Fibroblast of peridontal ligament (primary cell): ENCODE data around the gene FSTL4.
"Not testable (repeated sequence)": the region's sequence is repeated elsewhere in the genome, so short reads cannot be mapped to it uniquely, and the experiment has no call there.

Experiments used
- DNase-seq: peaks from one replicate; pipeline ENCODE4 v3.0.0-alpha.2; 2010; ENCODE audit errors: extremely low read depth

The FSTL4 gene

GRCh38 chr5:133456933-133457402, 155.4 kb downstream of the FSTL4 start:
- no peak for DNase-seq

GRCh38 chr5:133455676-133456075, 156.7 kb downstream of the FSTL4 start:
- no peak for DNase-seq

GRCh38 chr5:133454442-133454841, 157.9 kb downstream of the FSTL4 start:
- DNase-seq = no peak

- DNase-seq = no peak
These were observed 158.5 kb downstream of the FSTL4 start for GRCh38 chr5:133453831-133454230.

- DNase-seq = no peak
These were observed 159.1 kb downstream of the FSTL4 start for GRCh38 chr5:133453084-133453780.

DNA sequence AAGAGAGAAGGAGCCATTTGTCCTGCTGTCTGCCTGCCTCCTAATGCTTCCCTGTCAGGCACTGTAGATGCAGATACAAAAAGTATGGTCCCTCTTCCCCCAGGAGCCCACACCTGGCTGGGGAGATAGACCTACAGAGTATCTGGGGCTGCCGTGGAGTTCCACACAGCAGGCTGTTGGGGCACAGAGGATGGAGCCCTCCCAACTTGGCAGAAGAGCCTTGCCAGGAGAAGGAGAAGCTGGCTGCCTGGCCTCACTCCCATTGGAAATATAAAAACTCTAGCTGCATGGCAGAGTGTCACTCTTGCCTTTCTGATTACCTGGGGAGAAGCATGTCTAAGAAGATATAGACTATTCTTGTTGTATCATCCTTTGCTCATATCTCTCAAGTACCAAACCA, 160.4 kb downstream of the FSTL4 start:
- DNase-seq = no peak

DNA sequence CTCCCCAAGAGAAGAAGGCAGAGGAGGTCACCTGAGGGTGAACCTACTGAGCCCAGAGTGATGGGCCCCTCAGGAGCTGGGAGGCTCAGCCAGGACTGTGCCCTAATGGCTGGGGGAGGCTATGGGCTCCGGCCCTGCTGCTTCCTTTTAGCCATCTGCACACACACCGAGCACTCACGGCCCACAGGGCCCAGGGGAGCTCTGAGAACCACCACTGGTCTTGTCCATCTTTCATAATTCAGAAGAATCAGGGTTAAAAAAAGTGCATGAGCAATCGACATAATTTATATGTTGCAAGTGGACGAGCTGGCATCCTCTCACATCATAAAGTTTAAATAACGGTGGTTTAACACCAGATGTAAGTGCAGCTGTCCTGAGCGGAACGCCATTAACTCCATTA, 162.1 kb downstream of the FSTL4 start:
- no peak for DNase-seq

DNA sequence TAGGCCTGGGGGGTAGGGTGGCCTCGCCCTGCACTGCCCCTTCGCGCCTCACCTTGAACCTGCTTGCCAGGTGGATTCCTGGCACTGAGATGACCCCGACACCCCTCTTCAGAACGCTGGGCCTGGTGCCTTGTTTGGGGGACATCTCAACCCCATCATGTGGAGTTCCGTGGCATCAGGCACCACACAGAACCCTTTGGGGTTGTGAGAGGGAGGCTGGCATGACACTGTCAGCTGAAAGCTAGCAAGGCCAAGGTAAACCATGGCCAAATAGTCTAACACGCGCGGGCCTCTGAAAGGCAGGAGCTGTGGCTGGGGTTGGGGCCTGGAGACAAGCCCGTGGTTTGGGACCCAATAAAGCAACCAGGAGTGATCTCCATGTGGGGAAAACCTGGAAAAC, 163.2 kb downstream of the FSTL4 start:
- DNase-seq = no peak

GRCh38 chr5:133446440-133446839, 165.9 kb downstream of the FSTL4 start:
- no peak for DNase-seq

DNA sequence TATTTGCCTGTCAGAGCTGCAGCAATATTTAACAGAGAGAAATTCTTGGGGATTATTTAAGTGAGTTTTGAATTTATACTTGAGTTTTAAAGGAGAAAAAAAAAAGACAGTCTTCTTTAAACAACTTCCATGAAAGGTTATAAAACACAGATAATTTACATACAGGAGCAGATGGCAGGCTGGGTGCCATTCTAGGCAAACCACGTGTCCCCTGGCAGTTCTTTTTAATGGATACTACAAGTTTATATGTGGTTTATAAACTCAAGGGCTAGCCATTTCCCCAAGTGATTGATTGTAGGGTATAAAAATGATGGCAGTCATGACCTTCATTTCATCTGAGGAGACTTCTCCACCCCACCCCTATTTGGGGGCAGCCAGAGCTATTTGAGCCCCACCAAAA, 166.6 kb downstream of the FSTL4 start:
- DNase-seq = no peak

GRCh38 chr5:133445204-133445603, 167.1 kb downstream of the FSTL4 start:
- DNase-seq = not testable (repeated sequence)

- no peak for DNase-seq
These were observed 167.6 kb downstream of the FSTL4 start for GRCh38 chr5:133444711-133445110.

GRCh38 chr5:133441166-133441815, 171.1 kb downstream of the FSTL4 start:
- DNase-seq = no peak

DNA sequence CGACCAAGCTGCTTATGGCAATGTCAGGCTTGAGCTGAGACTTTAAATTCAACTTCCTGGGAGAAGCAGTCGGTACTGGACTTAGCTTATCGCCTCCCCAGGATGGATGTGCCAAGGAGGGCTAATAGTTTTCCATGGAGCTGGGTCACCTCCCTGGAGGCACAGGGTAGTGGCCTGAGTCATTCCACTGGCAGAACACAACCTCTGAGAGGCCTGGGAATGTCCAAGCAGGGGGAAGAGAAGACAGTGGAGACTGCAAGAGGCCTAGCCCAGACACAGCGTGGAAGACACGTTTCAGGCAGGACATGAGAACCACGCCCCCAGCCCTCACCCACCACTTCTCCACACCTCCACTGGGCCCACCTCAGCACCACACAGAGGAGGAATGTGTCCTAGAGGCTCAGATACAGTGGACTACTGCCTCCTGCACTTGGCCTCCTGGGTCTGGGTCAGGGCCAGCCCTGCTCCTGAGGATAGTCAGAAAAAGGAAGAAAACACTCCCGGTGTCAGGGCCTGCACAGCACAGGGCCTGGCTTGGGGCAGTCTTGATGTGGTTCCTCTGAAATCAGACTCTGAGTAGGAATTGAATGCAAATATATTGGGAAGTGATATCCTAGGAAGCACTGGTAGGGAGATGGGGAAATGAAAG, 171.8 kb downstream of the FSTL4 start:
- DNase-seq = no peak

DNA sequence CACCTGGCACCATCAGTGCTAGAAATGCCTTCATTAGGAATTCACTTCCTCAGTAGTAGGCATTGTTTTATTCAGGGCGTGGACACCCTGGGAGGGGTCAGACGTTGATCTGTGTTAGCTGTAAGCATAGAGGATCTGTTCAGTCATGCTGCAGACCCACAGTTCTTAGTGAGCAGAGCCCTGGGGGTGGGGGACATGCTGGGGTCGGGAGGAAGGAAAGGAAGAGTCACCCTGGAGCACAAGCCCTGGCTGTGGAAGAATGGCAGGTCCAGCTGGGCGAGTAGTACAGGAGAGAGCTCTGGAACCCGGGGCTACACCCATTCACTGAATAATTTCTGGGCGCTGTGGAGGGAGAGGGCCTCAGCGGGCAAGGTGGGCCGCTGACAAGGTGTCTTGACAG, 172.5 kb downstream of the FSTL4 start:
- no peak for DNase-seq

DNA sequence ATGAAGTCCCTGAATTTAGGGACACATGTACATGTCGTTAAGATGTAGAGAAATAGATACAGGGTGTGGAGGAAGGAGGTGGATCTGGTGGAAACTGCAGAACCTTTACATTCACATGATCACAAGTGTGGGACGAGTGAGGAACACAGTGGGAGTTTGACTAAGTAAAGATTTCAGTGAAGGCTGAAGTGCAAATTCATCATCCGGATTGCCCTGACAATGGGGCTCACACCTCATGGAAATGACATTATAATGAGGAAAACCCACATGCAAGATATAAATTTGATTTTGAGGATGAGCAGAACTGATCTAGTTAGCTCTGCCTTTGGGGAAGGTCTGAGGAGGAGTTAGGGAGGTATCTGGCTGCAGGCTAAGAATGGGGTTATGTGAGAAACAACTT, 173.9 kb downstream of the FSTL4 start:
- no peak for DNase-seq

DNA sequence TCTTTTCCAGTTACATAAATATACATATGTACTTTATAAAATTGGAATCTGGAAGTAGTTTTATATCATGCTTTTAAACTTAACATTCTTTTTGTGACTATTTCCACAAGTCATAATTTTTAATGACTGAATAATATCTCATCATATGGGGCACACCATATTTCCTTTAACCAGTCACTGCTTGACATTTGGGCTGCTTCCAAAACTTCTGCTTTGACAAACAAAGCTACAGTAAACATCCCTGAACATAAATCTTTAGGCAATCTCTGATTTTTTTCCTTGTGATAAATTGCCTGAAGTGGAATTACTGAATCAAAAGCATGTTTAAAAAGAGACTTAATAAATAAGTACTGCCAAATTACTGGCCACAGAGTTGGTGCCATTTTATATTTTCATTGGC, 178.0 kb downstream of the FSTL4 start:
- DNase-seq = no peak

- no peak for DNase-seq
These were observed 178.7 kb downstream of the FSTL4 start for GRCh38 chr5:133433641-133434040.

DNA sequence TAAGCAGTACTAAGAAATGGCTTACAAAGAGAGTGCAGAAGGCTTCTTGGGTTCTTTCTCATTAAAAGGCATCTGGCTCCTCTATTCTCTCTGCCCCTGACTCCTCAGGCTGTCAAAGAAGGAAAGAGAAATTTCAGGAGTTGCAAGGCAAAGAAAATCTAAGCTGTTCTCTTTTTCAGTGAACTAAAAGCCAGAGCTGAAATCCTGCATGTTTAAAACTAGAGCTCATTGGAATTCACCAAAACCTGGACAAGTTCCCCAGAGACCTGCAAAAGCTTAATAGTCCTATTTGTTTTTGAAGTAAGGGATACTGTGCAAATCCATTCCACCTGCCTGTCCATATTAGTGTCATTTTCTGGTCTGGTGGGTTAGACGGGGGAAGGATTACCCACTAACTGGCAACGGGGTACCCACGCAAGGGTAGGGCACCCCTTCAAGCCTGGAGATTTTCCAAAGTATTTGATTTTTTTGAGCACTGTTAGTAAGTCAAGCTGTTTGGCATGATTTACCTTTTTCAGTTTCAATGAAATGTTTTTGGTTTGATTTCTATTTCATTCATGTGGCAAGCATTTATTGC, 179.3 kb downstream of the FSTL4 start:
- no peak for DNase-seq

DNA sequence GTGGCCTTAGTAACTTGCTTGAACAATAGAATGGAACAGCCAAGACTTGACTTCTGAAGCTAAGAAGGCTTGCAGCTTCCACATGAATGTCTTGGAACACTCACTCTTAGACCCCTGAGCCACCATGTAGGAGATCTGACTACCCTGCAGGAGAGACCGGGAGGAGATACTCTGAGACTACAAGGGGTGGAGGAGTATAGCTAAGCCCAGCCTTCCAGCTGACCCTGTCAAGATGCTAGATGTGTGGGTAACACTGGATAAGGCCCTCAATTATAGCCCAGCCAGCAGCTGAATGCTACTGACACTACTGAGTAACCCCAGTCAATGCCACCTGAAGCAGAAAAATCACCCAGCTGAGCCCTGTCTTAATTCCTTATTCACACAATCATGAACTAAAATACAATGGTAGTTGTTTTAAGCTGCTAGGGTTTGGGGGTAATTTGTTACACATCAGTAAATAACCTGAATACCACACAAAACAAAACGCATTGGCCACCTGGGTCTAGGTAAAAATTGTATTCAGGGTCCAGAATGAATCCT, 180.9 kb downstream of the FSTL4 start:
- no peak for DNase-seq

GRCh38 chr5:133430095-133430494, 182.2 kb downstream of the FSTL4 start:
- no peak for DNase-seq

DNA sequence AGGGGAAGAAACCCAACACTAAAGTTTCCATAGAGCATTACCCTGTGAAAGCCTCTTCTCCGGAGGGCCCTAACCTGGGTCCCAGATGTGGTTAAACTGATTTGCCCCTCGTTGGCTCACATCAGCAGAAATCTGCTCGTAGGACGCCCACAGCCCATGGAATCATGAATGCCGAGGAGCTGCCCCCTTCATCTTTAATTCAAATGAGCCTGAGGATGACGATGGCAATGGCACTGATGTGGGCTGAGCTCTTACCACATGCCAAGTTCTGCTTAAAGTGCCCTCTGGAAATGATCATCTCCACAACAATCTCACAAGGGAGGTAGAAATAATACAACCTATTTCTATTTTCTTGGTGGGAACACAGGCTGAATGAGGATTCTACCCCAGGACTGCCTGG, 183.3 kb downstream of the FSTL4 start:
- no peak for DNase-seq
